GM06990 (cell line): ENCODE results near the gene CPLX1.

Experiments
- DNase-seq: peaks from one replicate; pipeline ENCODE4 v3.0.0-alpha.2; 2011; ENCODE audit not compliant: insufficient read length; ENCODE audit errors: extremely low read depth
- H3K27me3 ChIP-seq: replicated peaks from 2 replicates; pipeline ENCODE4 v1.6.0; 2011; ENCODE audit warnings: low read length; ENCODE audit not compliant: control insufficient read depth, insufficient read depth
- H3K36me3 ChIP-seq: 2 replicates; pipeline ENCODE4 v1.5.1; 2011; ENCODE audit warnings: low read length; ENCODE audit not compliant: control insufficient read depth, insufficient read depth
- H3K4me3 ChIP-seq: replicated peaks from 2 replicates; pipeline ENCODE4 v1.5.1; 2011; ENCODE audit warnings: low read depth, mild to moderate bottlenecking, control low read depth, low read length
- CTCF ChIP-seq: IDR thresholded peaks from 2 replicates; pipeline ENCODE4 v1.5.1; 2011; ENCODE audit warnings: low read length, control low read depth, mild to moderate bottlenecking, inconsistent platforms; ENCODE audit not compliant: insufficient read depth, poor library complexity, severe bottlenecking

Gene CPLX1

DNA sequence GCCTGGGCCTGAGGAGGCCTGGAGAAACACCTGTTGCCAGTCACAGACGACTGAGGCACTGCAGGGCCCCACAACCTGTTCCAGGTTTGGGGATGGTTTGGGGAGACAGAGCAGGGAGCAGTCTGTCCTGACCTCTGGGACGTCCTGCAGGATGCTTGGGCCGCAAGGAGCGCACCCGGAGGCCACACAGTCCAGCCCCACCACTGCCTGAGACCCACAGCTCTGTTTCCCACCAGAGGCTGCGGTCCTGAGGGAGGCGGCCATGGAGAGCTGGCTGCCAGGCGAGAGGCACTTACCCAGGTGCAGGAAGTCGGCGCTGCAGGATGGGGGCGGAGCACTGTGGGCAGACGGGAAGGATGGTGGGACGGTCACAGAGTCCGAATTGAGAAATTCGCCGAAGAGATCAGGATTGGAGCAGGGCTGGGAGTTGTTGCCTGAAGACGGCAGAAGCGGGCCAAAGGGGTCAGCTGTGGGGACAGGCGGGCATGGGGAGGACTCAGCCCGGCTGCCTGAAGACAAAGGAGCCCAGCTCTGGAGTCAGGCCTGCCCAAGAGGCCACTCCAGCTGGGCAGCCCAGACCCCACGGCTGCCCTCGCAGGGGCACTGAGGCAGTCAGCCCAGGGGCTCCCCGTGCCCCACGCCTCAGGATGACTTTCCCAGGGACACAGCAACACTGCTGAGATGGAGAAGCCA, 40.3 kb upstream of the CPLX1 start:
- peaks cover 52% of the 10 kb centered on the region for H3K36me3 ChIP-seq
- no peak for DNase-seq
- no peak overlapping the region for H3K4me3 ChIP-seq
- no peak for TF ChIP-seq CTCF
- H3K27me3 ChIP-seq = no peaks in the 10 kb centered on the region

- DNase-seq = no peak
- Histone ChIP-seq H3K4me3 (no peak overlapping the region), H3K27me3 (no peaks in the 10 kb centered on the region), H3K36me3 (peaks cover 57% of the 10 kb centered on the region)
- no peak for TF ChIP-seq CTCF
Measured at GRCh38 chr4:865572-865971, 39.6 kb upstream of the CPLX1 start.

GRCh38 chr4:865121-865465, 39.2 kb upstream of the CPLX1 start:
- Histone ChIP-seq H3K36me3 (peaks cover 53% of the 10 kb centered on the region), H3K27me3 (no peaks in the 10 kb centered on the region), H3K4me3 (no peak overlapping the region)
- TF ChIP-seq CTCF = no peak
- DNase-seq = no peak

- Histone ChIP-seq H3K36me3 (peaks cover 50% of the 10 kb centered on the region), H3K4me3 (no peak overlapping the region), H3K27me3 (no peaks in the 10 kb centered on the region)
- TF ChIP-seq CTCF = no peak
- no peak for DNase-seq
Measured at GRCh38 chr4:864456-865120, 38.7 kb upstream of the CPLX1 start.

DNA sequence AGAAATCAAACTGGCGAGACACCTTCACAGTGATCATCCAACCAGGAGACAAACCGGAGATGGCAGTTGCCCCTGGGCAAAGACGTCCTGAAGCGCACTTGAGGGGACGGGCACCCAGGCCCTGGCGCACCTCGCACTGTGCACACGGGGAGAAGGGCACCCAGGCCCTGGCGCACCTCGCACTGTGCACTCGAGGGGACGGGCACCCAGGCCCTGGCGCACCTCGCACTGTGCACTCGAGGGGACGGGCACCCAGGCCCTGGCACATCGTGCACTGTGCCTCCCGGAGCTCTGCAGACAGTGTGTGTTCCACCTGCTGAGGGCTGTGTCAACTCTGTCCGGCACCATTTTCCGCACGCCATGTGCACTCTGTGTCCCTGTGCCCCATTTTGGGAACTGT, 34.6 kb upstream of the CPLX1 start:
- TF ChIP-seq CTCF = no peak
- no peaks in the 10 kb centered on the region for H3K27me3 ChIP-seq
- H3K36me3 ChIP-seq = peaks cover 50% of the 10 kb centered on the region
- no peak for DNase-seq
- H3K4me3 ChIP-seq = no peak overlapping the region
